CD8-positive, alpha-beta memory T cell (primary cell): ENCODE results near the gene CCDC112. TPM values are rescaled to one million over a fixed set of nuclear protein-coding genes. Genes with fewer than 3 reads are reported as not detected.

Experiments used
- CTCF ChIA-PET: fragments of 350-600 bp; sonication (Branson Sonifier 250); formaldehyde crosslinking; loops from one replicate; lab custom pipeline; 2021; ENCODE audit warnings: antibody characterized with exemption; lab: Charles Lee
- POLR2A ChIA-PET: fragments of 350-600 bp; sonication (Branson Sonifier 250); formaldehyde crosslinking; loops from one replicate; lab custom pipeline; 2021; ENCODE audit warnings: antibody characterized with exemption; lab: Charles Lee
- DNase-seq, 5 donors: peaks; one replicate each; pipeline versions ENCODE4 v3.0.0 to v3.0.0-alpha.2; 2020 to 2022; ENCODE audit warnings: mixed read lengths in 1 of 5
- H3K27ac ChIP-seq: one replicate; pipeline ENCODE4 v1.7.0; 2013; ENCODE audit warnings: low read depth, mild to moderate bottlenecking, low read length, moderate library complexity
- H3K27me3 ChIP-seq: 2 replicates; pipeline ENCODE4 v1.7.0; 2013; ENCODE audit warnings: low read length, mild to moderate bottlenecking; ENCODE audit not compliant: insufficient read depth, poor library complexity, severe bottlenecking
- H3K36me3 ChIP-seq: 2 replicates; pipeline ENCODE4 v1.7.0; 2013; ENCODE audit warnings: mild to moderate bottlenecking, low read length, moderate library complexity; ENCODE audit not compliant: insufficient read depth
- H3K4me1 ChIP-seq: 2 replicates; pipeline ENCODE4 v1.7.0; 2013; ENCODE audit warnings: mild to moderate bottlenecking, low read length, moderate library complexity; ENCODE audit not compliant: insufficient read depth
- H3K4me3 ChIP-seq: 2 replicates; pipeline ENCODE4 v1.7.0; 2013; ENCODE audit warnings: mild to moderate bottlenecking, low read length
- H3K9me3 ChIP-seq: 2 replicates; pipeline ENCODE4 v1.7.0; 2013; ENCODE audit warnings: mild to moderate bottlenecking, low read length
- H3K27ac Mint-ChIP-seq, 8 donors: one replicate each; pipeline ENCODE4 v1.8.0; 2020 to 2021; ENCODE audit warnings: mixed read lengths in 8 of 8, mild to moderate bottlenecking in 6 of 8, inconsistent platforms in 3 of 8, moderate library complexity in 3 of 8
- H3K27me3 Mint-ChIP-seq, 2 donors: one replicate each; pipeline ENCODE4 v1.8.0; 2020 to 2021; ENCODE audit warnings: mixed read lengths in 2 of 2, mild to moderate bottlenecking in 1 of 2, moderate library complexity in 1 of 2
- H3K36me3 Mint-ChIP-seq, 3 donors: one replicate each; pipeline ENCODE4 v1.8.0; 2020 to 2021; ENCODE audit warnings: mixed read lengths in 3 of 3, inconsistent platforms in 1 of 3, mild to moderate bottlenecking in 1 of 3
- H3K4me1 Mint-ChIP-seq, 3 donors: one replicate each; pipeline ENCODE4 v1.8.0; 2020 to 2021; ENCODE audit warnings: mixed read lengths in 3 of 3, inconsistent platforms in 1 of 3, mild to moderate bottlenecking in 1 of 3
- H3K4me3 Mint-ChIP-seq, 7 donors: one replicate each; pipeline ENCODE4 v1.8.0; 2020 to 2021; ENCODE audit warnings: mixed read lengths in 7 of 7, mild to moderate bottlenecking in 6 of 7, moderate library complexity in 4 of 7, inconsistent platforms in 2 of 7
- H3K9me3 Mint-ChIP-seq, 5 donors: one replicate each; pipeline ENCODE4 v1.8.0; 2020 to 2022; ENCODE audit warnings: mixed read lengths in 5 of 5, mild to moderate bottlenecking in 3 of 5, moderate library complexity in 2 of 5, inconsistent platforms in 1 of 5
- polyA plus RNA-seq: library from polyadenylated mRNA; unstranded; fragments of 300-500 nt; fragmentation: Illumina TruSeq; gene quantifications from one replicate; pipeline ENCODE4 v1.2.3, GENCODE V29; 2021
- total RNA-seq, 2 experiments: library from RNA; stranded (reverse); gene quantifications; one replicate each; pipeline ENCODE4 v1.2.3, GENCODE V29; 2021

Gene CCDC112
- total and polyA plus RNA-seq, 3 experiments from 2014 or later: 1.6 to 4.8 (median 2.2) TPM

- no peaks in the 10 kb centered on the region for H3K9me3 ChIP-seq
- no peak for DNase-seq
- Mint-ChIP-seq H3K27me3 (peaks cover 4 to 28% of the 10 kb centered on the region in 2 donors), H3K27ac (no peak overlapping the region), H3K4me1 (peaks cover 0 to 9% (median 0%) of the 10 kb centered on the region in 3 donors), H3K36me3 (no peaks in the 10 kb centered on the region), H3K4me3 (no peak overlapping the region), H3K9me3 (no peaks in the 10 kb centered on the region)
- H3K27me3 ChIP-seq: no peaks in the 10 kb centered on the region
- H3K4me3 ChIP-seq: no peak overlapping the region
- ChIA-PET POLR2A (no interaction called here), CTCF (interaction anchor here (1.2 kb wide), 1 partner anchor 15 kb away, joined by 3 read pairs; no protein-coding TSS in a partner anchor)
- H3K36me3 ChIP-seq: no peaks in the 10 kb centered on the region
- no peak overlapping the region for H3K27ac ChIP-seq
- H3K4me1 ChIP-seq: no peaks in the 10 kb centered on the region
These were observed 27.6 kb upstream of the CCDC112 start for GRCh38 chr5:115324021-115324420.

- POLR2A ChIA-PET: no interaction called here
- DNase-seq: no peak
- Histone ChIP-seq H3K4me3 (no peak overlapping the region), H3K9me3 (no peaks in the 10 kb centered on the region), H3K27me3 (no peaks in the 10 kb centered on the region), H3K27ac (no peak overlapping the region), H3K4me1 (no peaks in the 10 kb centered on the region), H3K36me3 (no peaks in the 10 kb centered on the region)
- no peaks in the 10 kb centered on the region for H3K36me3 Mint-ChIP-seq
- no peak overlapping the region for H3K4me3 Mint-ChIP-seq
- H3K27ac Mint-ChIP-seq: no peak overlapping the region
- CTCF ChIA-PET: interaction anchor here (1.5 kb wide), 1 partner anchor 252 kb away, joined by 4 read pairs; no protein-coding TSS in a partner anchor
- H3K9me3 Mint-ChIP-seq: no peaks in the 10 kb centered on the region
- no peaks in the 10 kb centered on the region for H3K4me1 Mint-ChIP-seq
- peaks cover 1 to 28% of the 10 kb centered on the region in 2 donors for H3K27me3 Mint-ChIP-seq
These were observed 26.3 kb upstream of the CCDC112 start for GRCh38 chr5:115322729-115323128.

GRCh38 chr5:115321309-115321708, 24.9 kb upstream of the CCDC112 start:
- Mint-ChIP-seq H3K4me3 (no peak overlapping the region), H3K27ac (no peak overlapping the region), H3K27me3 (peaks cover 1 to 30% of the 10 kb centered on the region in 2 donors), H3K9me3 (no peaks in the 10 kb centered on the region), H3K4me1 (no peaks in the 10 kb centered on the region), H3K36me3 (no peaks in the 10 kb centered on the region)
- H3K4me3 ChIP-seq: no peak overlapping the region
- H3K9me3 ChIP-seq: no peaks in the 10 kb centered on the region
- H3K4me1 ChIP-seq: no peaks in the 10 kb centered on the region
- no peaks in the 10 kb centered on the region for H3K27me3 ChIP-seq
- POLR2A ChIA-PET: no interaction called here
- no peaks in the 10 kb centered on the region for H3K36me3 ChIP-seq
- H3K27ac ChIP-seq: no peak overlapping the region
- DNase-seq: no peak
- CTCF ChIA-PET: interaction anchor here (1.2 kb wide), 1 partner anchor 14 kb away, joined by 3 read pairs; no protein-coding TSS in a partner anchor

GRCh38 chr5:115320515-115320914, 24.1 kb upstream of the CCDC112 start:
- no peak overlapping the region for H3K4me3 ChIP-seq
- H3K9me3 ChIP-seq: no peaks in the 10 kb centered on the region
- Mint-ChIP-seq H3K27me3 (peaks cover 1 to 32% of the 10 kb centered on the region in 2 donors), H3K27ac (no peak overlapping the region), H3K9me3 (no peaks in the 10 kb centered on the region), H3K4me1 (no peaks in the 10 kb centered on the region), H3K36me3 (no peaks in the 10 kb centered on the region), H3K4me3 (no peak overlapping the region)
- H3K4me1 ChIP-seq: no peaks in the 10 kb centered on the region
- no peaks in the 10 kb centered on the region for H3K36me3 ChIP-seq
- no peak for DNase-seq
- POLR2A ChIA-PET: no interaction called here
- CTCF ChIA-PET: no interaction called here
- no peak overlapping the region for H3K27ac ChIP-seq
- H3K27me3 ChIP-seq: no peaks in the 10 kb centered on the region

- Histone ChIP-seq H3K9me3 (no peaks in the 10 kb centered on the region), H3K4me1 (no peaks in the 10 kb centered on the region), H3K36me3 (no peaks in the 10 kb centered on the region), H3K27me3 (no peaks in the 10 kb centered on the region), H3K4me3 (no peak overlapping the region), H3K27ac (no peak overlapping the region)
- Mint-ChIP-seq H3K27me3 (peaks cover under 1 to 34% of the 10 kb centered on the region in 2 donors), H3K36me3 (no peaks in the 10 kb centered on the region), H3K4me3 (no peak overlapping the region), H3K4me1 (no peaks in the 10 kb centered on the region), H3K9me3 (no peaks in the 10 kb centered on the region), H3K27ac (no peak overlapping the region)
- CTCF ChIA-PET: interaction anchor here (1.0 kb wide), 1 partner anchor 254 kb away, joined by 7 read pairs; no protein-coding TSS in a partner anchor
- no peak for DNase-seq
- POLR2A ChIA-PET: no interaction called here
These were observed 23.6 kb upstream of the CCDC112 start for GRCh38 chr5:115320006-115320405.

GRCh38 chr5:115319007-115319406, 22.6 kb upstream of the CCDC112 start:
- peaks cover 0 to 29% of the 10 kb centered on the region in 2 donors for H3K27me3 Mint-ChIP-seq
- H3K27me3 ChIP-seq: no peaks in the 10 kb centered on the region
- no peaks in the 10 kb centered on the region for H3K4me1 Mint-ChIP-seq
- no peak overlapping the region for H3K4me3 ChIP-seq
- H3K36me3 Mint-ChIP-seq: no peaks in the 10 kb centered on the region
- no peak overlapping the region for H3K27ac Mint-ChIP-seq
- DNase-seq: no peak
- ChIA-PET CTCF (interaction anchor here (1.0 kb wide), 1 partner anchor 255 kb away, joined by 7 read pairs; no protein-coding TSS in a partner anchor), POLR2A (no interaction called here)
- no peaks in the 10 kb centered on the region for H3K9me3 Mint-ChIP-seq
- H3K4me1 ChIP-seq: no peaks in the 10 kb centered on the region
- no peaks in the 10 kb centered on the region for H3K36me3 ChIP-seq
- no peak overlapping the region for H3K27ac ChIP-seq
- no peaks in the 10 kb centered on the region for H3K9me3 ChIP-seq
- no peak overlapping the region for H3K4me3 Mint-ChIP-seq

GRCh38 chr5:115317736-115318135, 21.3 kb upstream of the CCDC112 start:
- H3K27me3 Mint-ChIP-seq: peaks cover 2 to 27% of the 10 kb centered on the region in 2 donors
- Histone ChIP-seq H3K27me3 (no peaks in the 10 kb centered on the region), H3K4me1 (no peaks in the 10 kb centered on the region), H3K4me3 (no peak overlapping the region), H3K27ac (no peak overlapping the region), H3K36me3 (no peaks in the 10 kb centered on the region), H3K9me3 (no peaks in the 10 kb centered on the region)
- DNase-seq: no peak
- no peaks in the 10 kb centered on the region for H3K4me1 Mint-ChIP-seq
- no peaks in the 10 kb centered on the region for H3K9me3 Mint-ChIP-seq
- ChIA-PET POLR2A (no interaction called here), CTCF (interaction anchor here (2.5 kb wide), 1 partner anchor 257 kb away, joined by 16 read pairs; no protein-coding TSS in a partner anchor)
- H3K4me3 Mint-ChIP-seq: no peak overlapping the region
- no peaks in the 10 kb centered on the region for H3K36me3 Mint-ChIP-seq
- peak overlapping the region in 1 of 8 donors; percentile 62 for H3K27ac Mint-ChIP-seq

GRCh38 chr5:115317320-115317719, 20.9 kb upstream of the CCDC112 start:
- Histone ChIP-seq H3K4me3 (no peak overlapping the region), H3K27ac (no peak overlapping the region), H3K9me3 (no peaks in the 10 kb centered on the region), H3K27me3 (no peaks in the 10 kb centered on the region), H3K36me3 (no peaks in the 10 kb centered on the region), H3K4me1 (no peaks in the 10 kb centered on the region)
- Mint-ChIP-seq H3K4me1 (no peaks in the 10 kb centered on the region), H3K27me3 (peaks cover 2 to 27% of the 10 kb centered on the region in 2 donors), H3K9me3 (no peaks in the 10 kb centered on the region), H3K36me3 (no peaks in the 10 kb centered on the region), H3K27ac (no peak overlapping the region), H3K4me3 (no peak overlapping the region)
- DNase-seq: no peak
- CTCF ChIA-PET: interaction anchor here (2.5 kb wide), 1 partner anchor 258 kb away, joined by 16 read pairs; no protein-coding TSS in a partner anchor
- POLR2A ChIA-PET: no interaction called here
